ENCODE measurements around the gene SCAMP1.
A peak's percentile ranks its signal among the peaks of the same experiment; 100 is the strongest.
"Not testable (repeated sequence)": the region's sequence is repeated elsewhere in the genome, so short reads cannot be mapped to it uniquely, and the experiment has no call there.

The SCAMP1 gene

GRCh38 chr5:78359831-78360673 is at the start of gene SCAMP1:
Gene SCAMP1, plus strand, starts transcription at chr5:78360617. Its CDS starts 55 bp downstream, at chr5:78360672.
- peak; percentile 85 for DNase-seq (ENCODE audit: low read depth)

GRCh38 chr5:78317515-78317914 is 42.9 kb upstream of the SCAMP1 start:
- DNase-seq (ENCODE audit: low read depth) = no peak

- DNase-seq (ENCODE audit: low read depth) = no peak
Measured at GRCh38 chr5:78318337-78318736, 42.1 kb upstream of the SCAMP1 start.

GRCh38 chr5:78320401-78320800 is 40.0 kb upstream of the SCAMP1 start:
- no peak for DNase-seq (ENCODE audit: low read depth)

GRCh38 chr5:78323241-78323640 is 37.2 kb upstream of the SCAMP1 start:
- no peak for DNase-seq (ENCODE audit: low read depth)

- no peak for DNase-seq (ENCODE audit: low read depth)
Measured at GRCh38 chr5:78326930-78327329, 33.5 kb upstream of the SCAMP1 start.

- DNase-seq (ENCODE audit: low read depth) = no peak
Measured at GRCh38 chr5:78327761-78328510, 32.5 kb upstream of the SCAMP1 start.

GRCh38 chr5:78328585-78329173 is 31.7 kb upstream of the SCAMP1 start:
- DNase-seq (ENCODE audit: low read depth) = no peak

- no peak for DNase-seq (ENCODE audit: low read depth)
Measured at GRCh38 chr5:78331523-78332080, 28.8 kb upstream of the SCAMP1 start.

GRCh38 chr5:78334811-78335210 is 25.6 kb upstream of the SCAMP1 start:
- DNase-seq (ENCODE audit: low read depth) = no peak

- DNase-seq (ENCODE audit: low read depth) = no peak
Measured at GRCh38 chr5:78335976-78336375, 24.4 kb upstream of the SCAMP1 start.

- DNase-seq (ENCODE audit: low read depth) = no peak
Measured at GRCh38 chr5:78336698-78337097, 23.7 kb upstream of the SCAMP1 start.

- no peak for DNase-seq (ENCODE audit: low read depth)
Measured at GRCh38 chr5:78339617-78340436, 20.6 kb upstream of the SCAMP1 start.

- DNase-seq (ENCODE audit: low read depth) = no peak
Measured at GRCh38 chr5:78341440-78341839, 19.0 kb upstream of the SCAMP1 start.

GRCh38 chr5:78345485-78345884 is 14.9 kb upstream of the SCAMP1 start:
- no peak for DNase-seq (ENCODE audit: low read depth)

- no peak for DNase-seq (ENCODE audit: low read depth)
Measured at GRCh38 chr5:78353520-78353919, 6.9 kb upstream of the SCAMP1 start.

- no peak for DNase-seq (ENCODE audit: low read depth)
Measured at GRCh38 chr5:78354066-78354670, 6.2 kb upstream of the SCAMP1 start.

GRCh38 chr5:78355561-78355960 is 4.9 kb upstream of the SCAMP1 start:
- no peak for DNase-seq (ENCODE audit: low read depth)

GRCh38 chr5:78359455-78359830 is 974 bp upstream of the SCAMP1 start:
- not testable (repeated sequence) for DNase-seq (ENCODE audit: low read depth)

- no peak for DNase-seq (ENCODE audit: low read depth)
Measured at GRCh38 chr5:78360674-78360923, 182 bp downstream of the SCAMP1 start.

GRCh38 chr5:78360924-78361630 is 660 bp downstream of the SCAMP1 start:
- DNase-seq (ENCODE audit: low read depth) = peak; percentile 35

Data from stimulated activated CD8-positive, alpha-beta memory T cell treated with anti-CD3 and anti-CD28 coated beads, Interleukin-7, amount 100 ng/mL, for 24 hours (primary cell).